NCI-H146 treated with DMSO at 0.1 percent for 48 hours (cell line): ENCODE measurements around the gene BRWD1.
A peak's percentile ranks its signal among the peaks of the same experiment; 100 is the strongest.
"Not testable (repeated sequence)": the region's sequence is repeated elsewhere in the genome, so short reads cannot be mapped to it uniquely, and the experiment has no call there.

Experiments
- DNase-seq: peaks from one replicate; lab custom pipeline; 2025; ENCODE audit not compliant: unreplicated experiment; lab: John Stamatoyannopoulos, UW

The BRWD1 gene

GRCh38 chr21:39288987-39289386 lies 24.4 kb downstream of the BRWD1 start:
- no peak for DNase-seq

GRCh38 chr21:39282911-39283310 lies 30.5 kb downstream of the BRWD1 start:
- no peak for DNase-seq

- DNase-seq = no peak
Observed at GRCh38 chr21:39281853-39282252, 31.6 kb downstream of the BRWD1 start.

GRCh38 chr21:39281207-39281606 lies 32.2 kb downstream of the BRWD1 start:
- DNase-seq = no peak

GRCh38 chr21:39269620-39270019 lies 43.8 kb downstream of the BRWD1 start:
- DNase-seq = no peak

GRCh38 chr21:39265603-39266002 lies 47.8 kb downstream of the BRWD1 start:
- DNase-seq = no peak

GRCh38 chr21:39263372-39263771 lies 50.1 kb downstream of the BRWD1 start:
- DNase-seq = no peak

GRCh38 chr21:39258207-39258606 lies 55.2 kb downstream of the BRWD1 start:
- DNase-seq = peak; percentile 94

- no peak for DNase-seq
Observed at GRCh38 chr21:39251326-39251725, 62.1 kb downstream of the BRWD1 start.

GRCh38 chr21:39238275-39238674 lies 75.2 kb downstream of the BRWD1 start:
- no peak for DNase-seq

GRCh38 chr21:39232861-39233291 lies 80.6 kb downstream of the BRWD1 start:
- no peak for DNase-seq

GRCh38 chr21:39224930-39225329 lies 88.5 kb downstream of the BRWD1 start:
- DNase-seq = no peak

GRCh38 chr21:39221997-39222486 lies 91.4 kb downstream of the BRWD1 start:
- DNase-seq = no peak

GRCh38 chr21:39221282-39221996 lies 92.0 kb downstream of the BRWD1 start:
- DNase-seq = no peak

- DNase-seq = not testable (repeated sequence)
Observed at GRCh38 chr21:39220875-39221274, 92.6 kb downstream of the BRWD1 start.

GRCh38 chr21:39220150-39220549 lies 93.3 kb downstream of the BRWD1 start:
- DNase-seq = no peak

GRCh38 chr21:39218082-39218409 lies 95.4 kb downstream of the BRWD1 start:
- no peak for DNase-seq

GRCh38 chr21:39217356-39218081 lies 95.9 kb downstream of the BRWD1 start:
- peak; percentile 85 for DNase-seq

- DNase-seq = no peak
Observed at GRCh38 chr21:39216290-39216689, 97.1 kb downstream of the BRWD1 start.

GRCh38 chr21:39215078-39215477 lies 98.4 kb downstream of the BRWD1 start:
- no peak for DNase-seq

GRCh38 chr21:39209334-39209688 lies 104.1 kb downstream of the BRWD1 start:
- no peak for DNase-seq

- no peak for DNase-seq
Observed at GRCh38 chr21:39208624-39209333, 104.7 kb downstream of the BRWD1 start.
